GM21576 (cell line): ENCODE data around the gene CLCNKB.
"Not testable (repeated sequence)": the region's sequence is repeated elsewhere in the genome, so short reads cannot be mapped to it uniquely, and the experiment has no call there.

ENCODE experiments used
- ATAC-seq: cut with Tn5 transposase; IDR thresholded peaks from one replicate; pipeline ENCODE4 v1.9.1; 2021; ENCODE audit warnings: mild to moderate bottlenecking, moderate library complexity; ENCODE audit not compliant: unreplicated experiment

CLCNKB gene

DNA sequence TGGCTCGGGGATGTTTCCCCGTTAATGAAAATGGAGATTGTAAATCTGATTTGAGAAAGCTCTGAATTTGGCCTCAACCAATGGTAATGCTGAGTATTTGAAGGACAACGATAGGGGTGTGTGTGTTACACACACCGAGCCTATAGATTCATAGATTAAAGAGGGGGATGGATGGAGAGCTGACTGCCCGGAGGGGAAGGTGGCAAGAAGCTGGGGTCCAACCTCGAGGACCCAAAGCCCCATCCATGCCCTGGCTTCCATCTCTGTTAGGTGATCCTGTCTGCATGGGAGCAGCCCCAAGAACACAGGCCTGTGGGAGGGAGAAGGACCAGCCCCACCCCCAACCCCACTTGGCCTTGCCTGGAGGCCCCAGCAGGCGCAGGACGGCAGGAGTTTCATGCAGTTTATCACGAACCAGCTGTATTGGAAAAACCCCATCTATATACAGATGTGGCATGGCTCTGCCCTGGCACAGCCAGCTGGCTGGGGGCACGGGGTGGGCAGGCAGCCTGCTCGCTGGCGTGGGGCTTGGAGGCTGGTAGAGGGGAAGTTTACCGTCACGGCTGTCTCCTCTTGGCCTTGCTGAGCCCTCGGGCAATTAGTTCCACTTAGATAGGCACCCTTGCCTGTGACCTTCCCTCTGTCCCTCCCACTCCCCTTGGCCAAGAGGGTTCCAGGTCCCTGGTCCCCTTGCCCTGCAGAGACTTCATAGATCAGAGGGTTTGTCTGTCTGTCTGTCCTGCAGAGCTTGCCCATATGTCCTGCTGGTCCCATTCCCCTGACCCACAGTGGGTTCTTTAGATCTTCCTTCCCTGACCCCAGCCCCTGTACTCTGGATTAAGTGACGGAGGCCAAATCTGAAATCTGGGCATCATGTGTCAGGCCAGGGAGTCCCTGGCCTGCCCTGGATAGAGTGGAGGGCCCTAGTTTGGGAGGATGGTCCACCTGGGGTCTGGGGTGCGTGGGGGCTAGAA, 28.8 kb upstream of the CLCNKB start:
- ATAC-seq: no peak

- ATAC-seq: no peak
Observed at GRCh38 chr1:16015491-16015890, 28.1 kb upstream of the CLCNKB start.

- no peak for ATAC-seq
Observed at GRCh38 chr1:16015960-16016901, 27.4 kb upstream of the CLCNKB start.

GRCh38 chr1:16017076-16017460, 26.5 kb upstream of the CLCNKB start:
- ATAC-seq: no peak

GRCh38 chr1:16017461-16018303, 25.9 kb upstream of the CLCNKB start, which contains the start of gene HSPB7:
Gene HSPB7 (minus strand): TSS chr1:16018043. CDS start chr1:16017963, 80 bp downstream.
- ATAC-seq: no peak

GRCh38 chr1:16018308-16018707, 25.3 kb upstream of the CLCNKB start:
- no peak for ATAC-seq

DNA sequence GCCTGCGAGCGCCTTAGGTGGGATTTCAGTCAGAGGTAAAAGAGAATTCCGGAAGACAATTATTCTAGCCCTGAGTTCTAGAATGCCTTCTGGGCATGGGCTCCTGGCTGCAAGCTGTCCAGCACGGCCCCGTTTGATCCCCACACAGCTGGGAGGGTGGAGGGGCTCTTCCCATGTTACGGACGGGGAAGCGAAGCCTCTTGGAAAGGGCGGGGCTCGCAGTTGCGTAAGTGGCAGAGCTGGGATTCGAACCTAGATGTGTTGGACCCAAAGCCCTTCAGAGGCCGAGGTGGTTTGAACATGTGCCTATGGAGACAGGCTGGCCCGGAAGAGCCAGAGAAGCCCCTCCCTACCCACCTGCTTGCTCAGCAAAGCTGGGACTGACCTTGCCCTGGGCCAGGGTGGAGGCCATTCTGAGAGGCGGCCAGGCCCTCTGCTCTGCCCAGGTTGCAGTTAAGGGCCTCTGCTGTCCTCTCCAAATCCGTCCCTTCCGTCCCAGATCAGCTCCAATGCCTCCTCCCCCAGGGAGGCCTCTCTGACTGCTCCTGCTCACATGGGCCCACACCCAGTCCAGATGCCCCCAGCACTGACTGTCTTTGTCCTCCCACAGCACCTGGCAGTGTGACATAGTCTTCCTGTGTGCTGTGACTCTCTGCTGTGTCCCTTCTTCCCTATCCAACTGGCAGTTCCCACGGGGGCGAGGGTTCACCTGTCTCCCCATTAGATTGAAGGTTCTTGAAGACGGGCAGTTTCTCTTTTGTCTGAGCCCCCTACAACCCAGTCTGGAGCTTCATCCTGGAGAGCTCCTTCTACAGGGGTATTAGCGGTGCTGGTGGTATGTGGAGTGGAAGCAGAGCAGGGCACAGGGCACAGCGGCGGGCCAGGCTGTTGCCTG, 24.6 kb upstream of the CLCNKB start:
- ATAC-seq: no peak

DNA sequence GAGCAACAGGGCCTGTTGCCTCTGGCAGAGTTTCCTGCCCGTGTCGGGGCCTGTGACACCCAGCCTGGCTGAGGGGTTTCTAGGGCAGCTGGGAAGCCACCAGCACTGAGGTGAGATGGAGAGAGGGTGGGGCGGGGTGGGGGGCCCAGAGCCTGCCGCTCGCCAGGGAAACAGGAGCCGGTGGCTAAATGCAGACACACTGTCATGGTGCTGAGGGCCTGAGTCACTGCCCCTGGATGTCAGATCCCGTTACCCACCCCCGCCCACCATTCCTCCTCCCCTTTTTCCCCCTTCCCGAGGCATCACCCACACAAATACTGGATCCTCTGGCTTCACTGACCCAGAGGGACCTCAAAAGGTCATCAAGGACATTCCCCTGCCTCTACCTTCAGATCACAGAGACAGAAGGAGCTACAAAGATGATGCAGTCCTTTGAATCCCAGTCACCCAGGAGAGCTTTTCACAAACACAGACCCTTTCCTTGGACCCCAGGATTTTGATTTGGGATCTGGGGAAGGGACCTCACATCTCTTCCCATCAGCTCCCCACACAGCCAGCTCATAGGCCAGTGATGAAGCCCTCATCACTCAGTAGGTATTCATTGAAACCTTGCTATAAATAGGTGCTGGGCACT, 23.8 kb upstream of the CLCNKB start:
- no peak for ATAC-seq

GRCh38 chr1:16020325-16020724, 23.3 kb upstream of the CLCNKB start:
- no peak for ATAC-seq

DNA sequence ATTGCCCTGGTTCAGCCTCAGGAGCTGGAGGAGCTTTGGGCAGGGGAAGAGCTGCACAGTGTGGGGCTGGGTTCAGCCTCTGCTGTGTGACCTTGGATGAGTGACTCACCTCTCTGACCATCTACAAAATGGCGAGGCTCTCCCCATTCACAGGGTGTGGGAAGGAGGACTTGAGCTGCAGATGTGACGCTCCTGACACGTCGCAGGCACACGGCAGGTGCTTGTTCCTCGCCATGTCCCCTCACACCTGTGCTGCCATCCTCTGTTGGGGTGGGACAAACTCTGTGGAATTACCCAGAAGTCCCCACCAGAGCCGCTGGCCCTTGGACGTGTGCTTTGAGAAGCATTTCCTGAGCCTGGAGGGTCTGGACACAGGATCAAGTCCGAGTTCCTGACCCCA, 22.7 kb upstream of the CLCNKB start:
- not testable (repeated sequence) for ATAC-seq

GRCh38 chr1:16021681-16022080, 21.9 kb upstream of the CLCNKB start, which contains the start of gene CLCNKA:
Gene CLCNKA (plus strand): TSS chr1:16022036. CDS start chr1:16022620, 584 bp downstream.
- no peak for ATAC-seq

- no peak for ATAC-seq
Observed at GRCh38 chr1:16022393-16022792, 21.2 kb upstream of the CLCNKB start.

- ATAC-seq: no peak
Observed at GRCh38 chr1:16023050-16023653, 20.4 kb upstream of the CLCNKB start.

- not testable (repeated sequence) for ATAC-seq
Observed at GRCh38 chr1:16026302-16026701, 17.3 kb upstream of the CLCNKB start.

DNA sequence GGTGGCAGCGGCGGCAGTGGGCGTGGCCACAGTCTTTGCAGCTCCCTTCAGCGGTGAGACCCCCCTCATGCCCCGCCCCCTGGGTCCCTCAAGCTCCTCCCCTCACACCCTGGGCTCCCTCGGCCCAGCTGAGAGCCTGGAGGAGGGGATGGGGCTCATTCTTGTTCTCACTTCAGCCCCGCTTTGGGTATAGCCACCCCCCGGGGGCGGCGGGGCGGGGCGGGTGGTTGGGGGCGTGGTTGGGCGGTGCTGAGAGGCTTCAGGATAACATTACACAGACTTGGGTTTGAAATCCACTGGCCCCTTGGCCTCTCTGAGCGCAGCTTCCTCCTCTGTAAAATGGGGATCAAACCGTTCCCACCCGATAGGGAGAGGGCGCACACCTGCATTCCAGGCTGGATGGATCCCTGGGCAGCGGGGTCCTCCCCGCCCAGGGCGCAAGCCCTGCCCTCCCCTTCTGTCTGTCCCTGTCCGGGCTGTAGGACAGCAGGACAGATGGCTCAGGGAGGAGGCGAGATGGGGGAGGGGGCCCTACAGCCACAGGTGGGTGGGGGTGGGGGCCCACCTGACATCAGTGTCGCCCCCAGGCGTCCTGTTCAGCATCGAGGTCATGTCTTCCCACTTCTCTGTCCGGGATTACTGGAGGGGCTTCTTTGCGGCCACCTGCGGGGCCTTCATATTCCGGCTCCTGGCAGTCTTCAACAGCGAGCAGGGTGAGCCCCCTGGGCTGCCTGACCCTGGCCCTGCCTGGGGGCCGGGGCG, 16.7 kb upstream of the CLCNKB start:
- ATAC-seq: no peak

DNA sequence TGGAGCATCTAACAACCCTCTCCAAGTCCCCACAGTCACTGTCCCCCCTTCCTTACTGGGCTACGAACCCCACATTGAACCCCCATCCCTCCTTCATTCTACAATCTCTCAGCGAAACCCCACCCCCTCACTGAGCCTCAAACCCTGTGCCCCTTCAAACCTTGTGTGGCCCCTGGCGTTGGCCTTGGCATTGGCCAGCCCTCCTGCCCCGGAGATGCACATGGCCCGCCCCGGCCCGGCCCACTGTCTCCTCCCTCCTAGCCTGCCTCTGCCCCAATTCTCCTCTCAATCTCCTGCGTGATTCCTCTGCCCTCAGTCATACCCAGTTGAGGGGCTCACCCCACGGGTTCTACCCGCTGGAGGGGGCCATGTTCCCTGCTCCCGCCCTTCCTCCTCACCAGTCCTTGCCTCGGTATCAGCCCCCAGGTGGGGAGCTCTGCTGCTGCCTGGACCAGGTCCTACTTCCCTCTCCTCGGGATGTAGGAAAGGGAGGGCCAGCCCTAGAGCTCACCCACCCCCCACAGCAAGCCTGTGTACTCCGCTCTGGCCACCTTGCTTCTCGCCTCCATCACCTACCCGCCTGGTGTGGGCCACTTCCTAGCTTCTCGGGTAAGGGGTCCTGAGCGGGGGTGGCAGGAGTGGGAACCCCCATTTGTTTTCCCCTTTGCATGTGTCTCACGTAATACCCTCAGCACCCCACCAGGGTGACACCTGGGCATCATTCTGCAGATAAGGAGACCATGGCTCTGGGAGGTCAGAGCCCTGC, 15.2 kb upstream of the CLCNKB start:
- ATAC-seq: no peak

DNA sequence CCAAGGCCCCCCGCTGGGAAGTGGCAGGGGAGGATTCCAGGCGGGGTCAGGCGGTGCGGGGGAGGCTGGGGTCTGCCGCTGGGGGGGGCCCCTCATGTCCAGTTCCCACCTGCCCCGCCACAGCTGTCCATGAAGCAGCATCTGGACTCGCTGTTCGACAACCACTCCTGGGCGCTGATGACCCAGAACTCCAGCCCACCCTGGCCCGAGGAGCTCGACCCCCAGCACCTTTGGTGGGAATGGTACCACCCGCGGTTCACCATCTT, 14.6 kb upstream of the CLCNKB start:
- ATAC-seq: not testable (repeated sequence)
